Retinal pigment epithelial cell (primary cell): ENCODE data around the gene ADARB2.
"Not testable (repeated sequence)": the region's sequence is repeated elsewhere in the genome, so short reads cannot be mapped to it uniquely, and the experiment has no call there.

Source experiments
- DNase-seq: peaks from one replicate; pipeline ENCODE4 v3.0.0-alpha.2; 2010; ENCODE audit warnings: low read depth
- H3K4me3 ChIP-seq: 2 replicates; pipeline ENCODE4 v1.5.1; 2011; ENCODE audit warnings: mild to moderate bottlenecking, low read length, control low read depth, moderate library complexity
- TF ChIP-seq, protein P1 (sequence below): conservative IDR thresholded peaks from 2 replicates; pipeline ENCODE4 v1.5.1; 2011; ENCODE audit warnings: low read depth, low read length, control low read depth, inconsistent platforms

The ADARB2 gene

DNA sequence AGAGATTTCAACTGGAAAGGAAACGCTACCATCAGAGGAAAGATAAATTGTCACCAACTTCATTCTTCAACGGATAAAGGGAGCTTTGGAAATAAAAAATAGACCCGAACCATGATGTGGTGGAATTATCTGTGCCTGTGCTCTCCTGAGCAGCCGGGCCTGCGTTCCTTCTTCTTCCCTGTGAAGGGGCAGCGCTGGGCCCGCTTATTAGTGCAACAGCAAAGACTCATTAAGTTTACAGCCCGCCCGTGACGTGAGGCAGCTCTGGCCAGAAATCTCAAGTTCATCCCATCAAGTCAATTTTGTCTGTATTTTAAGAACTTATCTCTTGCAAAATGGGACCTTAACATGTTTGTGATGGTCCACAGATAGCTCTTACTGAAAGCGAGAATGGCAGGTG lies 193.7 kb downstream of the ADARB2 start:
- DNase-seq: no peak
- no peak overlapping the region for H3K4me3 ChIP-seq
- TF ChIP-seq, protein P1, sequence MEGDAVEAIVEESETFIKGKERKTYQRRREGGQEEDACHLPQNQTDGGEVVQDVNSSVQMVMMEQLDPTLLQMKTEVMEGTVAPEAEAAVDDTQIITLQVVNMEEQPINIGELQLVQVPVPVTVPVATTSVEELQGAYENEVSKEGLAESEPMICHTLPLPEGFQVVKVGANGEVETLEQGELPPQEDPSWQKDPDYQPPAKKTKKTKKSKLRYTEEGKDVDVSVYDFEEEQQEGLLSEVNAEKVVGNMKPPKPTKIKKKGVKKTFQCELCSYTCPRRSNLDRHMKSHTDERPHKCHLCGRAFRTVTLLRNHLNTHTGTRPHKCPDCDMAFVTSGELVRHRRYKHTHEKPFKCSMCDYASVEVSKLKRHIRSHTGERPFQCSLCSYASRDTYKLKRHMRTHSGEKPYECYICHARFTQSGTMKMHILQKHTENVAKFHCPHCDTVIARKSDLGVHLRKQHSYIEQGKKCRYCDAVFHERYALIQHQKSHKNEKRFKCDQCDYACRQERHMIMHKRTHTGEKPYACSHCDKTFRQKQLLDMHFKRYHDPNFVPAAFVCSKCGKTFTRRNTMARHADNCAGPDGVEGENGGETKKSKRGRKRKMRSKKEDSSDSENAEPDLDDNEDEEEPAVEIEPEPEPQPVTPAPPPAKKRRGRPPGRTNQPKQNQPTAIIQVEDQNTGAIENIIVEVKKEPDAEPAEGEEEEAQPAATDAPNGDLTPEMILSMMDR: no peak

DNA sequence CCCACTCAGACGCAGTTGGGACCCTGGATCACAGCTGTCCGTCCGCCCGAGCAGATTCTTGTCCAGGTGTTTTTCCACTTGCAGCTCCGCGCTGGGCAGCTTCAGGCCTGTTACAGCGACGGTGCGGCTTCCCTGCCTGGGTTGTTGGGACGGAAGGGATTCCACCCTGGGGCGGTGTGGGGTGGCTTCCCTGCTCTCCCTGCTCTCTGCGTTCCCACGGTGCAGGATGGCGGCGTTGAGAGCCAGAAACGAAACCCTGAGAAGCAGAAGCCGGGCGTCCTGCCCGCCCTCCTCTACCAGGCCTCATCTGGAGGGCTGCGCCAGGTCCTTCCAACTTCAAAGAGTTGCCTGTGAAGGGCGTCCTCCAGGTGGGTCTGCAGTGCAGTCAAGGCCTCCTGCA lies 194.4 kb downstream of the ADARB2 start:
- no peak for DNase-seq
- TF ChIP-seq, protein P1: no peak
- no peak overlapping the region for H3K4me3 ChIP-seq

DNA sequence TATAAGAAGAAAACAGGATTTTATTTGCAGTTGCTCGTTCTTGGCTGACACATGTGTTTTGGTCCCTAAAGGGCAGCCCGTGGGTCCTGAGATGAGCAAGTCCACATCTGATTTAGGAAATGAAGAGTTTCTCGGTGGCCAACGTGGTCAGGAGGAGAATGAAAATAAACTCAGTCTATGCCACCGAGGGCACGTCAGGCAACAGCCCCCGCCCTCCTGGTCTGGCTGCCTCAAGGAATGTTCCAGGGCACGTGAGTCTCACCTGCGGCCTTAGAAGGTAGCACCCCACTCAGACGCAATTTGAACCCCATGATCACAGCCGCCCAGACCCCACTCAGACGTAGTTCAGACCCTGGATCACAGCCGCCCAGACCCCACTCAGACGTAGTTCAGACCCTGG lies 197.2 kb downstream of the ADARB2 start:
- DNase-seq: no peak
- no peak overlapping the region for H3K4me3 ChIP-seq
- TF ChIP-seq, protein P1: no peak

DNA sequence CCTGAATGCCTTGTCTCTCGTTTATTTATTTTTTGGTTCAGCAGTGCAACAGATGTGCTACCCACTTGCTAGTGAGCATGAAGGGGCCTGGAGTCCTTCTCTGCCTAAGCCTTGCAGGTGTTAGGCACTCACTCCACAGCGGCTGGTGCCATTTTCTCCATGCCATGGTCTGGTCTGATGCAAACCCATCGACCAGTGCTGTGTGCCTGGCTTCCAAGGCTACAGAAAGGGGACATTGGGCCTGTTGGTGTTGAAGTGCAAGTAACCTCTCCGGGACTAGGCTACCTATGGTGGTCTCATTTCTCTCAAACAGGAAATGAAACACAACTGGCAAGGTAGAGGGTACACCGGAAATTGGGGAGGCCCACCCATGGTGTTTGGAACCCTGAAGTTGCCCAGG lies 198.1 kb downstream of the ADARB2 start:
- no peak overlapping the region for H3K4me3 ChIP-seq
- TF ChIP-seq, protein P1: no peak
- no peak for DNase-seq

DNA sequence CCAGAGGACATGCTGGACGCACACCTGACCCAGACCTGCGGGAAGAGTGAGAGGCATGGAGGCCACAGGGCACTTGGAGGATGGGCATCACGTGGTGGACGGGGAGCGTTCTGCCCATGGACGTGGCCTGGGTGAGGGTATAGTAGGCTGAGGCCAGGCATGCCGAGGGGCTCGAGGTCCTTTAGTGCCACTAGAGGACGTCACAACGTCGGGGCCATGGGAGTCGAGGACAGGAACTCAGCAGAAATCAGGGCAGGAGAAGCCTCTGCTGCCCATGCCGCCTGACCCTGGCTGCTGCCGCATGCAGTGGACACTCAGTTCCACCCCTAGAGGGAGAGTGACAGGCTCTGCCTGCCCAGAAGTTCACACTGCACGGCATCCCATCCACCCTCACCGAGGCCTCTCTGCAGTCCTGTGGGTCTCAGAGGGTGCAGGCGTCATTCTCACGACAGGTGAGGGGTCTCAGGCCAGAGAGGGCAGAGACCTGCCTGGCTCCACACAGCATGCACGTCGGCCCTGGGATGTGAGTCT lies 198.7 kb downstream of the ADARB2 start:
- H3K4me3 ChIP-seq: no peak overlapping the region
- no peak for DNase-seq
- TF ChIP-seq, protein P1: no peak

DNA sequence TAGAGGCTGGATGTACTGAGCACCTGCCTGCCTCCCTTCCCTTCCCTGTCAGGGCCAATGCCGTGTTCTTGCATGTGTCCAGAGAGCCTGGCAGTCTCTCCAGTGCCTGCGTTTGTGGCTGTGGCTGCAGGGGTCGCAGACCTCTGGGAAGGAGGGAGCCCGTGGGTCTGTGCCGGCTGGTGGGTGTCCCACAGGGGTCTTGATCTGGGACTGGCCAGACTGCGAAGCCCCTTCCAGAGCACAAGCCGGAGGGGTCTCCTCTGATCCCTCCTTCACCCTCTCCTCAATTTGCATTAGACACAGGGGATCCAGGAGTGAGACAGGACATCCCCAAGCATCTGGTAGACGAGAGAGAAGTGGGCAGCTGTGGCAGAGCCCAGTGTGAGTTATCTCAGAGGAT lies 199.2 kb downstream of the ADARB2 start:
- TF ChIP-seq, protein P1: no peak
- no peak for DNase-seq
- H3K4me3 ChIP-seq: no peak overlapping the region

DNA sequence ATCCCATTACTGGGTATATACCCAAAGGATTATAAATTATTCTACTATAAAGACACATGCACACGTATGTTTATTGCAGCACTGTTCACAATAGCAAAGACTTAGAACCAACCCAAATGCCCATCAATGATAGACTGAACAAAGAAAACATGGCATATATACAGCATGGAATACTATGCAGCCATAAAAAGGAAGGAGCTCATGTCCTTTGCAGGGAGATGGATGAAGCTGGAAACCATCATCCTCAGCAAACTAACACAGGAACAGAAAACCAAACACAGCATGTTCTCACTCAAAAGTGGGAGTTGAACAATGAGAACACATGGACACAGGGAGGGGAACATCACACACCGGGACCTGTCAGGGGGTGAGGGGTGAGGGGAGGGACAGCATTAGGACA lies 199.9 kb downstream of the ADARB2 start:
- not testable (repeated sequence) for H3K4me3 ChIP-seq, DNase-seq

DNA sequence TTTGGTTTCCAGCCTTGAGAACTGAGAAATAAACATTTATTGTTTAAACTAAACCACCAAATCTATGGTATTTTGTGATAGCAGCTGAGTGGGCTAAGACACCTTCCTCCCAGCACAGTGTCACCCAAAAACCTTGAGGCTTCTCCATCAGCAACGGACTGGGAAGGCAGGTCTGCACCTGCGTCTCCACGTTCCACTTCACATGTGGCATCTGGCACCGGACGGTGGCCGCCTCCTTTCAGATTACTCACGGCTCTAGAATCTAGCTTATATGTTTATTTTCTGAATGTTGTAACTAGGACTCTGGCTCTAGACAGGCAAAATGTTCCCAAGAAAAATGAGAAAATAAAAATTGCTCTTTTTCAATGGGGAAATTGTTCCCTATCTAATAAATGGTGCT lies 201.0 kb downstream of the ADARB2 start:
- no peak for DNase-seq
- TF ChIP-seq, protein P1: no peak
- no peak overlapping the region for H3K4me3 ChIP-seq
